HepG2 (cell line): ENCODE data around the gene NOXA1. TPM values are rescaled to one million over a fixed set of nuclear protein-coding genes. Genes with fewer than 3 reads are reported as not detected.

ENCODE experiments used
- DNMT3B ChIP-seq: conservative IDR thresholded peaks from 2 replicates; pipeline ENCODE4 v1.6.1; 2016; ENCODE audit warnings: missing biosample characterization, control low read depth
- ESRRA ChIP-seq: sonication (generic); formaldehyde crosslinking; IDR thresholded peaks from 2 replicates; pipeline ENCODE4 v1.5.1; 2020; ENCODE audit warnings: mild to moderate bottlenecking, low read depth, missing genetic modification reagents
- FOSL1 ChIP-seq: sonication (generic); formaldehyde crosslinking; IDR thresholded peaks from 2 replicates; pipeline ENCODE4 v1.9.0; 2021; ENCODE audit warnings: missing genetic modification reagents, borderline replicate concordance
- HMGA1 ChIP-seq: sonication (generic); formaldehyde crosslinking; conservative IDR thresholded peaks from 2 replicates; pipeline ENCODE4 v1.4.0; 2020; ENCODE audit warnings: missing genetic modification reagents
- HNF4G ChIP-seq, 2 experiments: sonication (generic) in 1 of 2; formaldehyde crosslinking in 1 of 2; IDR thresholded peaks; 2 replicates each; pipeline versions ENCODE4 v1.4.0 to v1.6.1; 2011 to 2020; ENCODE audit warnings: borderline replicate concordance in 2 of 2, low read depth in 2 of 2, mild to moderate bottlenecking in 2 of 2, low read length in 1 of 2, missing genetic modification reagents in 1 of 2, moderate library complexity in 1 of 2
- KLF13 ChIP-seq: sonication (generic); formaldehyde crosslinking; IDR thresholded peaks from 2 replicates; pipeline ENCODE4 v1.4.0; 2020; ENCODE audit warnings: mild to moderate bottlenecking, missing genetic modification reagents
- KLF6 ChIP-seq: IDR thresholded peaks from 2 replicates; pipeline ENCODE4 v1.8.0; 2016; ENCODE audit warnings: missing biosample characterization, missing genetic modification reagents
- PLRG1 ChIP-seq: fragments of 450-650 bp; conservative IDR thresholded peaks from 2 replicates; pipeline ENCODE4 v1.6.1; 2016
- SCMH1 ChIP-seq: sonication (generic); formaldehyde crosslinking; IDR thresholded peaks from 2 replicates; pipeline ENCODE4 v1.9.0; 2021; ENCODE audit warnings: missing genetic modification reagents, mild to moderate bottlenecking, borderline replicate concordance
- SPEN ChIP-seq: sonication (generic); formaldehyde crosslinking; IDR thresholded peaks from 2 replicates; pipeline ENCODE4 v1.5.1; 2020; ENCODE audit warnings: low read depth, mild to moderate bottlenecking, missing genetic modification reagents
- ZFX ChIP-seq: sonication (generic); formaldehyde crosslinking; IDR thresholded peaks from 2 replicates; pipeline ENCODE4 v1.4.0; 2020; ENCODE audit warnings: mild to moderate bottlenecking, low read depth, missing genetic modification reagents, moderate library complexity
- ZNF136 ChIP-seq: sonication (generic); formaldehyde crosslinking; IDR thresholded peaks from 2 replicates; pipeline ENCODE4 v1.8.1; 2022; ENCODE audit warnings: low read depth, mild to moderate bottlenecking, moderate library complexity, missing genetic modification reagents
- ZNF235 ChIP-seq: sonication (generic); formaldehyde crosslinking; IDR thresholded peaks from 2 replicates; pipeline ENCODE4 v1.8.1; 2023; ENCODE audit warnings: mild to moderate bottlenecking, missing genetic modification reagents, borderline replicate concordance
- ZNF547 ChIP-seq: sonication (generic); formaldehyde crosslinking; IDR thresholded peaks from 2 replicates; pipeline ENCODE4 v1.5.1; 2020; ENCODE audit warnings: mild to moderate bottlenecking, missing genetic modification reagents
- ZNF572 ChIP-seq: sonication (generic); formaldehyde crosslinking; IDR thresholded peaks from 2 replicates; pipeline ENCODE4 v1.5.1; 2020; ENCODE audit warnings: mild to moderate bottlenecking, missing genetic modification reagents
- ZNF577 ChIP-seq: sonication (generic); formaldehyde crosslinking; IDR thresholded peaks from 2 replicates; pipeline ENCODE4 v1.4.0; 2020; ENCODE audit warnings: mild to moderate bottlenecking, low read depth, missing genetic modification reagents, borderline replicate concordance
- ZSCAN22 ChIP-seq: sonication (generic); formaldehyde crosslinking; IDR thresholded peaks from 2 replicates; pipeline ENCODE4 v1.4.0; 2020; ENCODE audit warnings: mild to moderate bottlenecking, missing genetic modification reagents
- polyA plus RNA-seq, 8 experiments: library from polyadenylated mRNA; depleted of rRNA in 3 of 8; stranded (reverse) in 7 of 8; unstranded in 1 of 8; fragments of >200 nt; fragmentation: Illumina TruSeq in 4 of 8; extraction: Trizol in 4 of 8; gene quantifications; 2 replicates each; pipeline versions ENCODE4 v1.2.1 to v1.2.3, GENCODE V29; 2011 to 2016; ENCODE audit warnings: low read depth in 4 of 8, missing spikeins in 1 of 8, mixed read lengths in 1 of 8; ENCODE audit not compliant: insufficient read depth in 1 of 8
- total RNA-seq, 5 experiments: library from RNA; depleted of rRNA; stranded (reverse); fragments of >200 nt; fragmentation: Illumina TruSeq; extraction: Trizol; gene quantifications; 2 replicates each; pipeline ENCODE4 v1.2.3, GENCODE V29; 2016; ENCODE audit warnings: low read depth in 1 of 5
- TF ChIP-seq, protein P1 (sequence below): sonication (generic); formaldehyde crosslinking; IDR thresholded peaks from 2 replicates; pipeline ENCODE4 v1.4.0; 2020; ENCODE audit warnings: missing genetic modification reagents, borderline replicate concordance
- TF ChIP-seq, protein P2 (sequence below): sonication (generic); formaldehyde crosslinking; IDR thresholded peaks from 2 replicates; pipeline ENCODE4 v1.9.0; 2021; ENCODE audit warnings: missing genetic modification reagents, borderline replicate concordance
- TF ChIP-seq, protein P3 (sequence below): IDR thresholded peaks from 2 replicates; pipeline ENCODE4 v1.6.1; 2018; ENCODE audit warnings: missing genetic modification reagents, mild to moderate bottlenecking, missing compliant biosample characterization
- TF ChIP-seq, protein P4 (sequence below): IDR thresholded peaks from 2 replicates; pipeline ENCODE4 v1.6.1; 2016; ENCODE audit warnings: missing genetic modification reagents, missing compliant biosample characterization

The NOXA1 gene
- total and polyA plus RNA-seq, 2 of the 13 experiments (the other 11 are each of a cell fraction or from before 2014, with no cell fraction given) = 0.78 to 1.2 TPM

DNA sequence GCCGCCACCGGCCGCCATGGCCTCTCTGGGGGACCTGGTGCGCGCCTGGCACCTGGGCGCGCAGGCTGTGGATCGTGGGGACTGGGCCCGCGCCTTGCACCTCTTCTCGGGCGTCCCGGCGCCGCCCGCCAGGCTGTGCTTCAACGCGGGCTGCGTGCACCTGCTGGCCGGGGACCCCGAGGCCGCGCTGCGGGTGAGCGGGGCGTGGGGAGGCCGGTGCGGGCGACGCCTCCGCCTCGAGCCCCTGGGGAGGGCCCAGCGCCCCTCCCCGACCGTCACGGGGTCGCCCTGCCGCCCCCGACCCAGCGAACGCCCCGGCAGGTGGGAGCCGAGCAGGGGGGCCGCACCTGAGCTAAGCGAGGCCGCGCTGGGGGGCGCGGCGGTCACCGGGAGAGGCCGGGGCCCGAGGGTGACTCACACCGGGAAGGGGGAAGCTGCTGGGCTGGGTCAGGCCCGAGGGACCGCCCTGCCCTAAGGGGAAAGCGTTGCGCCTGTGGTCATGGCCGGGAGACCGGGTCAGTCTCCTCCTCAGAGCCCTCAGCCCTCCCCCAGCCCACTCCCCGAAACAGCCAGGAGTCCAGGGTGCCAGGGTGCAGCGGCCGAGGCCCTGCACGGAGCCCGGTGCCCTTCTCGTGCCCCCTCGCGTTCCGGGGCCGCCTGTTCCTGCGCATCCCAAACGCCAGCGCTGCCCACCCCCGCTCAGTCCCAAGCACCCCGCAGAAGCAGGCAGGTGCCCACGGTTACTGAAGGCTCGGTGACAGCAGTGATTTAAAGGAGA lies 510 bp downstream of the NOXA1 start (continued):
- TF ChIP-seq, protein P1, sequence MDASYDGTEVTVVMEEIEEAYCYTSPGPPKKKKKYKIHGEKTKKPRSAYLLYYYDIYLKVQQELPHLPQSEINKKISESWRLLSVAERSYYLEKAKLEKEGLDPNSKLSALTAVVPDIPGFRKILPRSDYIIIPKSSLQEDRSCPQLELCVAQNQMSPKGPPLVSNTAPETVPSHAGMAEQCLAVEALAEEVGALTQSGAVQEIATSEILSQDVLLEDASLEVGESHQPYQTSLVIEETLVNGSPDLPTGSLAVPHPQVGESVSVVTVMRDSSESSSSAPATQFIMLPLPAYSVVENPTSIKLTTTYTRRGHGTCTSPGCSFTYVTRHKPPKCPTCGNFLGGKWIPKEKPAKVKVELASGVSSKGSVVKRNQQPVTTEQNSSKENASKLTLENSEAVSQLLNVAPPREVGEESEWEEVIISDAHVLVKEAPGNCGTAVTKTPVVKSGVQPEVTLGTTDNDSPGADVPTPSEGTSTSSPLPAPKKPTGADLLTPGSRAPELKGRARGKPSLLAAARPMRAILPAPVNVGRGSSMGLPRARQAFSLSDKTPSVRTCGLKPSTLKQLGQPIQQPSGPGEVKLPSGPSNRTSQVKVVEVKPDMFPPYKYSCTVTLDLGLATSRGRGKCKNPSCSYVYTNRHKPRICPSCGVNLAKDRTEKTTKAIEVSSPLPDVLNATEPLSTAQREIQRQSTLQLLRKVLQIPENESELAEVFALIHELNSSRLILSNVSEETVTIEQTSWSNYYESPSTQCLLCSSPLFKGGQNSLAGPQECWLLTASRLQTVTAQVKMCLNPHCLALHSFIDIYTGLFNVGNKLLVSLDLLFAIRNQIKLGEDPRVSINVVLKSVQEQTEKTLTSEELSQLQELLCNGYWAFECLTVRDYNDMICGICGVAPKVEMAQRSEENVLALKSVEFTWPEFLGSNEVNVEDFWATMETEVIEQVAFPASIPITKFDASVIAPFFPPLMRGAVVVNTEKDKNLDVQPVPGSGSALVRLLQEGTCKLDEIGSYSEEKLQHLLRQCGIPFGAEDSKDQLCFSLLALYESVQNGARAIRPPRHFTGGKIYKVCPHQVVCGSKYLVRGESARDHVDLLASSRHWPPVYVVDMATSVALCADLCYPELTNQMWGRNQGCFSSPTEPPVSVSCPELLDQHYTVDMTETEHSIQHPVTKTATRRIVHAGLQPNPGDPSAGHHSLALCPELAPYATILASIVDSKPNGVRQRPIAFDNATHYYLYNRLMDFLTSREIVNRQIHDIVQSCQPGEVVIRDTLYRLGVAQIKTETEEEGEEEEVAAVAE (CRISPR knock-in tag) = no peak
- TF ChIP-seq ZNF547 (CRISPR knock-in tag) (0 out of 2 replicates have a peak, but pooled peaks have one; percentile 1), ZFX (CRISPR knock-in tag) (no peak; the same call in 1 of the 2 replicates), DNMT3B (no peak), SPEN (CRISPR knock-in tag) (no peak), PLRG1 (no peak), KLF6 (CRISPR knock-in tag) (0 out of 2 replicates have a peak, but pooled peaks have one; percentile 9), ZNF235 (CRISPR knock-in tag) (no peak; the same call in 1 of the 2 replicates), KLF13 (CRISPR knock-in tag) (no peak), ZNF572 (CRISPR knock-in tag) (no peak), ZNF136 (CRISPR knock-in tag) (no peak), ESRRA (CRISPR knock-in tag) (0 out of 2 replicates have a peak, but pooled peaks have one; percentile 49), ZNF577 (no peak), HNF4G (IDR thresholded peaks at IDR 0.05; ENCODE audit: borderline replicate concordance, low read depth, low read length) (no peak), HNF4G (CRISPR knock-in tag; IDR thresholded peaks at IDR 0.05; ENCODE audit: borderline replicate concordance, low read depth) (0 out of 2 replicates have a peak, but pooled peaks have one; percentile 3), ZSCAN22 (CRISPR knock-in tag) (no peak), HMGA1 (no peak), FOSL1 (CRISPR knock-in tag) (peak; percentile 8; the same call in 1 of the 2 replicates), SCMH1 (no peak)
- TF ChIP-seq, protein P2, sequence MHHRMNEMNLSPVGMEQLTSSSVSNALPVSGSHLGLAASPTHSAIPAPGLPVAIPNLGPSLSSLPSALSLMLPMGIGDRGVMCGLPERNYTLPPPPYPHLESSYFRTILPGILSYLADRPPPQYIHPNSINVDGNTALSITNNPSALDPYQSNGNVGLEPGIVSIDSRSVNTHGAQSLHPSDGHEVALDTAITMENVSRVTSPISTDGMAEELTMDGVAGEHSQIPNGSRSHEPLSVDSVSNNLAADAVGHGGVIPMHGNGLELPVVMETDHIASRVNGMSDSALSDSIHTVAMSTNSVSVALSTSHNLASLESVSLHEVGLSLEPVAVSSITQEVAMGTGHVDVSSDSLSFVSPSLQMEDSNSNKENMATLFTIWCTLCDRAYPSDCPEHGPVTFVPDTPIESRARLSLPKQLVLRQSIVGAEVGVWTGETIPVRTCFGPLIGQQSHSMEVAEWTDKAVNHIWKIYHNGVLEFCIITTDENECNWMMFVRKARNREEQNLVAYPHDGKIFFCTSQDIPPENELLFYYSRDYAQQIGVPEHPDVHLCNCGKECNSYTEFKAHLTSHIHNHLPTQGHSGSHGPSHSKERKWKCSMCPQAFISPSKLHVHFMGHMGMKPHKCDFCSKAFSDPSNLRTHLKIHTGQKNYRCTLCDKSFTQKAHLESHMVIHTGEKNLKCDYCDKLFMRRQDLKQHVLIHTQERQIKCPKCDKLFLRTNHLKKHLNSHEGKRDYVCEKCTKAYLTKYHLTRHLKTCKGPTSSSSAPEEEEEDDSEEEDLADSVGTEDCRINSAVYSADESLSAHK (CRISPR knock-in tag) = no peak
- TF ChIP-seq, protein P3, sequence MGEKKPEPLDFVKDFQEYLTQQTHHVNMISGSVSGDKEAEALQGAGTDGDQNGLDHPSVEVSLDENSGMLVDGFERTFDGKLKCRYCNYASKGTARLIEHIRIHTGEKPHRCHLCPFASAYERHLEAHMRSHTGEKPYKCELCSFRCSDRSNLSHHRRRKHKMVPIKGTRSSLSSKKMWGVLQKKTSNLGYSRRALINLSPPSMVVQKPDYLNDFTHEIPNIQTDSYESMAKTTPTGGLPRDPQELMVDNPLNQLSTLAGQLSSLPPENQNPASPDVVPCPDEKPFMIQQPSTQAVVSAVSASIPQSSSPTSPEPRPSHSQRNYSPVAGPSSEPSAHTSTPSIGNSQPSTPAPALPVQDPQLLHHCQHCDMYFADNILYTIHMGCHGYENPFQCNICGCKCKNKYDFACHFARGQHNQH (CRISPR knock-in tag) = 0 out of 2 replicates have a peak, but pooled peaks have one; percentile 4
- TF ChIP-seq, protein P4, sequence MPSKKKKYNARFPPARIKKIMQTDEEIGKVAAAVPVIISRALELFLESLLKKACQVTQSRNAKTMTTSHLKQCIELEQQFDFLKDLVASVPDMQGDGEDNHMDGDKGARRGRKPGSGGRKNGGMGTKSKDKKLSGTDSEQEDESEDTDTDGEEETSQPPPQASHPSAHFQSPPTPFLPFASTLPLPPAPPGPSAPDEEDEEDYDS (CRISPR knock-in tag) = no peak
